IgD-negative memory B cell (primary cell): ENCODE results near the gene BMERB1. TPM values are rescaled to one million over a fixed set of nuclear protein-coding genes. Genes with fewer than 3 reads are reported as not detected.
"Not testable (repeated sequence)": the region's sequence is repeated elsewhere in the genome, so short reads cannot be mapped to it uniquely, and the experiment has no call there.

ENCODE experiments used
- H3K27ac Mint-ChIP-seq, 3 donors: one replicate each; pipeline ENCODE4 v1.8.0; 2020 to 2022; ENCODE audit warnings: mild to moderate bottlenecking in 3 of 3, mixed read lengths in 3 of 3, moderate library complexity in 1 of 3
- H3K27me3 Mint-ChIP-seq: one replicate; pipeline ENCODE4 v1.8.0; 2021; ENCODE audit warnings: mixed read lengths
- H3K36me3 Mint-ChIP-seq: one replicate; pipeline ENCODE4 v1.8.0; 2020; ENCODE audit warnings: mild to moderate bottlenecking, mixed read lengths
- H3K4me1 Mint-ChIP-seq, 3 donors: one replicate each; pipeline ENCODE4 v1.8.0; 2020 to 2022; ENCODE audit warnings: mixed read lengths in 3 of 3, mild to moderate bottlenecking in 1 of 3
- H3K4me3 Mint-ChIP-seq, 4 donors: one replicate each; pipeline ENCODE4 v1.8.0; 2020 to 2022; ENCODE audit warnings: mild to moderate bottlenecking in 4 of 4, mixed read lengths in 4 of 4, moderate library complexity in 3 of 4
- H3K9me3 Mint-ChIP-seq, 3 donors: one replicate each; pipeline ENCODE4 v1.8.0; 2020 to 2021; ENCODE audit warnings: mixed read lengths in 3 of 3, mild to moderate bottlenecking in 1 of 3
- polyA plus RNA-seq: library from polyadenylated mRNA; unstranded; fragments of 300-500 nt; fragmentation: Illumina TruSeq; gene quantifications from one replicate; pipeline ENCODE4 v1.2.3, GENCODE V29; 2021

BMERB1 gene
- polyA plus RNA-seq, 1 donor from 2014 or later = 4.2 TPM

DNA sequence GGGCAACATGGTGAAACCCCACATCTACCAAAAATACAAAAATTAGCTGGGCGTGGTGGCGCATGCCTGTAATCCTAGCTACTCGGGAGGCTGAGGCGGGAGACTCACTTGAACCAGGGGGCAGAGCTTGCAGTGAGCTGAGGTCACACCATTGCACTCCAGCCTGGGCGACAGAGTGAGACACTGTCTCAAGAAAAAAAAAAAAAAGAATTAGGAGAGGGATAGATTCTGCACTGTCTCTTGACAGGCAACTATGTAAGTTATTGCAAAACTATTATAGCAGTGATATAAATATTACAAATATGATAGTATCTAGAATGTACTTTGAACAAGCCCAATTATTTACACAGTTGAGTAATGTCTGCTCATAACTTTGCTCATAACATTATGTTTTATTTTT lies 7.8 kb downstream of the BMERB1 start:
- not testable (repeated sequence) for H3K9me3 Mint-ChIP-seq, H3K4me1 Mint-ChIP-seq, H3K36me3 Mint-ChIP-seq, H3K27me3 Mint-ChIP-seq, H3K4me3 Mint-ChIP-seq
- H3K27ac Mint-ChIP-seq = peak overlapping the region in 1 of 3 donors; percentile 89

DNA sequence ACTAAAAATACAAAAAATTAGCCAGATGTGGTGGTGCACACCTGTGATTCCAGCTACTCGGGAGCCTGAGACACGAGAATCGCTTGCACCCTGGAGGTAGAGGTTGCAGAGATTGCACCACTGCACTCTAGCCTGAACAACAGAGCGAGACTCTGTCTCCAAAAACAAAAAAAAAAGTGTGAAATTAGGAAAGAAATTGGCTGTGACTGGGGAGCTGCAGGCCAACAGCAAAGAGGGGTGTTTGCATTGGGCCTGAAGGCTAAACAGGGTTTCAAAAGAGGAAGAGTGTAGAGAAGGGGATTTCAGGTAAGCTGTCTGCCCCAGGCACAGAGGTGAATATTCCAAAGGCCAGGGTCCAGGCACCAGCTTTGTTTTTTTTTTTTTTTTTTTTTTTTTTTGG lies 9.4 kb downstream of the BMERB1 start:
- H3K27me3 Mint-ChIP-seq = peaks cover 2% of the 10 kb centered on the region
- H3K4me3 Mint-ChIP-seq = no peak overlapping the region
- H3K36me3 Mint-ChIP-seq = peaks cover under 1% of the 10 kb centered on the region
- no peaks in the 10 kb centered on the region for H3K4me1 Mint-ChIP-seq
- H3K27ac Mint-ChIP-seq = peak overlapping the region in 1 of 3 donors; percentile 18
- peaks cover 0 to 6% (median 4%) of the 10 kb centered on the region in 3 donors for H3K9me3 Mint-ChIP-seq

DNA sequence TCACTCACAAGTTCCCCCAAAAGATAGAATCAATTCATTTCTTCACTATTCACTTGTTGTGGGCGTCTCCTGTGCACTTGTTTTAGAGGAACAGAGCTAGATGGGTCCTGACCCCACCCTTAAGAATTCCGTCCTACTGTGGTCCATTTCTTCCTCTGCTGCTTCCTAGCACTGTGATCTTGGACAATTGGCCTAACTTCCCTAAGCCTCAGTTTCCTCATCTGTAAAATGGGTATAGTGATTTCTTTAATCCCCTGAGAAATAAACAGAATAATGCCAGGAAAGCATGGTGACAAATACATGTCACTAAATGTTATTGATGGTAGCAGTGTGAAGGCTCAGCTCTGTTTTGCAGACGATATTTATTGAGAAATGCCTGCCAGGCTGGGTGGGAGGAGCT lies 9.9 kb downstream of the BMERB1 start:
- H3K36me3 Mint-ChIP-seq = no peaks in the 10 kb centered on the region
- H3K9me3 Mint-ChIP-seq = peaks cover 0 to 6% (median 4%) of the 10 kb centered on the region in 3 donors
- H3K4me1 Mint-ChIP-seq = no peaks in the 10 kb centered on the region
- H3K27ac Mint-ChIP-seq = no peak overlapping the region
- H3K4me3 Mint-ChIP-seq = no peak overlapping the region
- H3K27me3 Mint-ChIP-seq = peaks cover 2% of the 10 kb centered on the region

DNA sequence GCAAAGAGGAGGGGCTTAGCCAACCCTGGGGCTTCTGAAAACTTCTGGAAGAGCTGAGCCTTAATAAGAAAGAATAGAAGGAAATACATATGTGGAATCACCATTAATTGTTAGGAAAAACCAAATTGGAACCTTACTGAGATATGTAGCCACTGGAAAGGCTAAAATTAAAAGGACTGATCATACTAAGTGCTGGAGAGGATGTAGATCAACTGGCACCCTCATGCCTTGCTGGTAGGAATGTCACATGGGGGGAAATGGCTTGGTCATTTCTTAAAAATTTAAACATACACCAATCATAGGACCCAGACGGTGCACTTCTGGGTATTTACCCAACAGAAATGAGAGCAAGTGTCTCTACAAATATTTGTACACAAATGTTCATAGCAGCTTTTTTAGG lies 11.1 kb downstream of the BMERB1 start:
- H3K9me3 Mint-ChIP-seq = peaks cover 0 to 6% (median 4%) of the 10 kb centered on the region in 3 donors

GRCh38 chr16:15446901-15447300 lies 12.5 kb downstream of the BMERB1 start:
- no peaks in the 10 kb centered on the region for H3K4me1 Mint-ChIP-seq
- H3K36me3 Mint-ChIP-seq = no peaks in the 10 kb centered on the region
- H3K27me3 Mint-ChIP-seq = peaks cover 2% of the 10 kb centered on the region
- no peak overlapping the region for H3K27ac Mint-ChIP-seq
- peaks cover 0 to 6% (median 4%) of the 10 kb centered on the region in 3 donors for H3K9me3 Mint-ChIP-seq
- H3K4me3 Mint-ChIP-seq = no peak overlapping the region

More for the DNA sequence above, 11.1 kb downstream of the BMERB1 start:
- H3K27me3 Mint-ChIP-seq = peaks cover 2% of the 10 kb centered on the region
- H3K36me3 Mint-ChIP-seq = no peaks in the 10 kb centered on the region
- no peak overlapping the region for H3K27ac Mint-ChIP-seq
- H3K4me1 Mint-ChIP-seq = no peaks in the 10 kb centered on the region
- no peak overlapping the region for H3K4me3 Mint-ChIP-seq

- Mint-ChIP-seq H3K27me3 (peaks cover 2% of the 10 kb centered on the region), H3K4me1 (no peaks in the 10 kb centered on the region), H3K4me3 (no peak overlapping the region), H3K36me3 (no peaks in the 10 kb centered on the region), H3K27ac (no peak overlapping the region), H3K9me3 (peaks cover 0 to 2% (median under 1%) of the 10 kb centered on the region in 3 donors)
Observed at GRCh38 chr16:15450624-15451023, 16.2 kb downstream of the BMERB1 start.

- Mint-ChIP-seq H3K36me3 (no peaks in the 10 kb centered on the region), H3K4me1 (no peaks in the 10 kb centered on the region), H3K27me3 (peaks cover 2% of the 10 kb centered on the region), H3K4me3 (no peak overlapping the region), H3K27ac (no peak overlapping the region), H3K9me3 (no peaks in the 10 kb centered on the region)
Observed at GRCh38 chr16:15451098-15451731, 16.8 kb downstream of the BMERB1 start.

- Mint-ChIP-seq H3K9me3 (no peaks in the 10 kb centered on the region), H3K4me1 (peaks cover 0 to 1% (median 0%) of the 10 kb centered on the region in 3 donors), H3K27me3 (peaks cover 2% of the 10 kb centered on the region), H3K36me3 (no peaks in the 10 kb centered on the region), H3K27ac (no peak overlapping the region), H3K4me3 (no peak overlapping the region)
Observed at GRCh38 chr16:15452246-15452855, 18.0 kb downstream of the BMERB1 start.

DNA sequence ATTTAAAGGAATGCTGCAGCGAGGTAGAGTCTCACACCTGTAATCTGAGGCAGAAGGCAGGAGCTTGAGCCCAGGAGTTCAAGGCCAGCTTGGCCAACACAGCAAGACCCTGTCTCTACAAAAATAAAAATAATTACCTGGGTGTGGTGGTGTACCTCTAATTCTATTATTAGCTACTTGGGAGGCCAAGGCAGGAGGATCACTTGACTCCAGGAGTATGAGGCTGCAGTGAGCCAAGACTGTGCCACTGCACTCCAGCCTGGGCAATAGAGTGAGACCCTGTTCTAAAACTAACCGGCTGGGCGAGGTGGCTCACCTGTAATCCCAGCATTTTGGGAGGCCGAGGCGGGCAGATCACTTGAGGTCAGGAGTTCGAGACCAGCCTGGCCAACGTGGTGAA lies 18.9 kb downstream of the BMERB1 start:
- H3K27ac Mint-ChIP-seq, H3K4me1 Mint-ChIP-seq, H3K4me3 Mint-ChIP-seq, H3K27me3 Mint-ChIP-seq, H3K9me3 Mint-ChIP-seq, H3K36me3 Mint-ChIP-seq: not testable (repeated sequence)

- H3K9me3 Mint-ChIP-seq, H3K27ac Mint-ChIP-seq, H3K27me3 Mint-ChIP-seq, H3K36me3 Mint-ChIP-seq, H3K4me1 Mint-ChIP-seq, H3K4me3 Mint-ChIP-seq: not testable (repeated sequence)
Observed at GRCh38 chr16:15454933-15455332, 20.5 kb downstream of the BMERB1 start.

DNA sequence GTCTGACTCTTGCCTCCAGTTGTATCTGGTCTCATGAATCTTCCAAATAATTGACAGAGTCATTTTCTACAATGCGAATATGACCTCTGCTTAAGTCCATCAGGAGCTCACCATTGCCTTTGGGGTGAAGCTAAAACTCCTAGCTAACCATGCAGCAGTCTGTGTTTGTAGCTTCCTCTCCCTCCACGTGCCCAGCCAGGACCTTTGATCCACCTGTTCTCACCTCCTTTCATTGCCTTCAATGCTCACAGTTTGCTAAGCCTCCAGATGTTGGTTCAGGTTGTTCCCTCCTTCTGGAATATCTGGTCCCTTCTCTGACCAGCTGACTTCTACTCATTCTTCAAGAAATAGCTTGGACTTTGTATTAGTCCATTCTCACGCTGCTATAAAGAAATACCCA lies 23.0 kb downstream of the BMERB1 start:
- Mint-ChIP-seq H3K27me3 (peaks cover 1% of the 10 kb centered on the region), H3K36me3 (no peaks in the 10 kb centered on the region), H3K4me1 (peaks cover 0 to 2% (median 0%) of the 10 kb centered on the region in 3 donors), H3K9me3 (no peaks in the 10 kb centered on the region), H3K27ac (no peak overlapping the region), H3K4me3 (no peak overlapping the region)

- H3K27ac Mint-ChIP-seq = no peak overlapping the region
- peaks cover 1% of the 10 kb centered on the region for H3K27me3 Mint-ChIP-seq
- H3K36me3 Mint-ChIP-seq = no peaks in the 10 kb centered on the region
- H3K4me3 Mint-ChIP-seq = no peak overlapping the region
- H3K4me1 Mint-ChIP-seq = peaks cover 0 to 2% (median 0%) of the 10 kb centered on the region in 3 donors
- no peaks in the 10 kb centered on the region for H3K9me3 Mint-ChIP-seq
Observed at GRCh38 chr16:15457958-15458357, 23.6 kb downstream of the BMERB1 start.

DNA sequence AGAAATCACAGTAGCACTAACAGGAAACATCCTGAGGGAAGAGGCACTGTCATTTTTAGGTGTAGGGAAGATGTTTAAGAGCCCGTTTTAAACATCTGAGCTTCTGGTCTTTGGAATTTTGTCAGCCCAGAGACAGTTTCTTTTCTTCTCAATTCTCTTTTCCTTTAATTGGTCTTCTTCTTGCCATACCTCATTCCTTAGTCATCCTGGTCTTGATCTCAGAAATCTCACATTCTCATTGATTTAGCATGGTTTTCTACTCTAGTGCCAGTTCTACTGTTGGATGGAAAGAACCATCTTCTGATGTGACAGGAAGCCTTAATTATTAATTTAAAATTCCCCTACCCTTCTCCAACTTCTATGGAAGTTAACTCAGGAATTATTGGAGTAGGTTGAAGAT lies 25.4 kb downstream of the BMERB1 start:
- Mint-ChIP-seq H3K36me3 (no peaks in the 10 kb centered on the region), H3K4me1 (peaks cover 0 to 2% (median 0%) of the 10 kb centered on the region in 3 donors)

GRCh38 chr16:15460601-15461000 lies 26.2 kb downstream of the BMERB1 start:
- Mint-ChIP-seq H3K27ac (no peak overlapping the region), H3K9me3 (no peaks in the 10 kb centered on the region), H3K27me3 (peaks cover 1% of the 10 kb centered on the region), H3K4me1 (peaks cover 0 to 2% (median 0%) of the 10 kb centered on the region in 3 donors), H3K4me3 (no peak overlapping the region), H3K36me3 (no peaks in the 10 kb centered on the region)

More for the DNA sequence above, 25.4 kb downstream of the BMERB1 start:
- H3K4me3 Mint-ChIP-seq = no peak overlapping the region
- H3K9me3 Mint-ChIP-seq = no peaks in the 10 kb centered on the region
- H3K27ac Mint-ChIP-seq = no peak overlapping the region
- peaks cover 1% of the 10 kb centered on the region for H3K27me3 Mint-ChIP-seq

- Mint-ChIP-seq H3K36me3 (no peaks in the 10 kb centered on the region), H3K27ac (no peak overlapping the region)
Observed at GRCh38 chr16:15461376-15461775, 27.0 kb downstream of the BMERB1 start.

More at GRCh38 chr16:15461376-15461775, 27.0 kb downstream of the BMERB1 start:
- Mint-ChIP-seq H3K4me3 (no peak overlapping the region), H3K27me3 (peaks cover 1% of the 10 kb centered on the region), H3K9me3 (no peaks in the 10 kb centered on the region), H3K4me1 (peaks cover 0 to 2% (median 0%) of the 10 kb centered on the region in 3 donors)
